OCI-LY7 (cell line): ENCODE results near the gene CDC6. TPM values are rescaled to one million over a fixed set of nuclear protein-coding genes. Genes with fewer than 3 reads are reported as not detected.

Experiments
- BruUV-seq: library from RNA; stranded (reverse); fragments of 400-500 nt; replicated peaks from 2 replicates; lab custom pipeline; 2021; lab: Mats Ljungman, UMichigan
- CTCF ChIA-PET: fragments of 300-600 bp; sonication (Branson Sonifier 250); formaldehyde crosslinking; loops from one replicate; lab custom pipeline; 2022; ENCODE audit warnings: antibody characterized with exemption; ENCODE audit not compliant: unreplicated experiment; lab: Charles Lee
- POLR2A ChIA-PET: fragments of 300-600 bp; sonication (Branson Sonifier 250); formaldehyde crosslinking; loops from one replicate; lab custom pipeline; 2022; ENCODE audit warnings: antibody characterized with exemption; lab: Charles Lee
- DNase-seq: peaks from one replicate; pipeline ENCODE4 v3.0.0-alpha.2; 2015; ENCODE audit warnings: low spot score
- H2AFZ ChIP-seq: fragments of 200-600 bp; sonication (generic), shearing (Covaris generic); 2 replicates; pipeline ENCODE4 v1.6.1; 2014; ENCODE audit warnings: mild to moderate bottlenecking, antibody characterized with exemption, low read length, moderate library complexity
- H3K27ac ChIP-seq: fragments of 200-600 bp; sonication (generic); 2 replicates; pipeline ENCODE4 v1.5.1; 2014; ENCODE audit warnings: mixed run types, low read depth, mild to moderate bottlenecking, moderate library complexity, low read length, inconsistent platforms; ENCODE audit not compliant: poor library complexity, severe bottlenecking
- H3K36me3 ChIP-seq: fragments of 200-600 bp; sonication (generic); 2 replicates; pipeline ENCODE4 v1.6.1; 2014; ENCODE audit warnings: mild to moderate bottlenecking, antibody characterized with exemption, low read length, moderate library complexity, mixed read lengths; ENCODE audit not compliant: insufficient read depth
- H3K4me1 ChIP-seq: fragments of 200-600 bp; sonication (generic); 2 replicates; pipeline ENCODE4 v1.5.1; 2014; ENCODE audit warnings: mild to moderate bottlenecking, low read length; ENCODE audit not compliant: insufficient read depth, poor library complexity, severe bottlenecking
- H3K4me2 ChIP-seq: fragments of 200-600 bp; sonication (generic); 2 replicates; pipeline ENCODE4 v1.6.1; 2014; ENCODE audit warnings: mild to moderate bottlenecking, low read length
- H3K4me3 ChIP-seq: fragments of 200-600 bp; sonication (generic); 2 replicates; pipeline ENCODE4 v1.5.1; 2014; ENCODE audit warnings: mild to moderate bottlenecking, low read depth, low read length; ENCODE audit not compliant: poor library complexity, severe bottlenecking
- H3K79me2 ChIP-seq: fragments of 200-600 bp; sonication (generic); 2 replicates; pipeline ENCODE4 v1.6.1; 2016; ENCODE audit warnings: low read depth, mild to moderate bottlenecking, low read length, moderate library complexity, mixed read lengths; ENCODE audit not compliant: insufficient read depth
- H3K9me2 ChIP-seq: fragments of 200-600 bp; sonication (generic); 2 replicates; pipeline ENCODE4 v1.6.1; 2016; ENCODE audit warnings: mild to moderate bottlenecking, low read length, mixed read lengths; ENCODE audit not compliant: insufficient read depth
- H3K9me3 ChIP-seq: fragments of 200-600 bp; sonication (generic); 2 replicates; pipeline ENCODE4 v1.6.1; 2014; ENCODE audit warnings: mild to moderate bottlenecking, mixed run types, low read length, mixed read lengths
- H4K20me1 ChIP-seq: fragments of 200-600 bp; sonication (generic); 2 replicates; pipeline ENCODE4 v1.6.1; 2014; ENCODE audit warnings: mild to moderate bottlenecking, antibody characterized with exemption, low read length, moderate library complexity, mixed read lengths; ENCODE audit not compliant: insufficient read depth
- CTCF ChIP-seq: fragments of 200-600 bp; sonication (generic); conservative IDR thresholded peaks from 2 replicates; pipeline ENCODE4 v1.5.1; 2014; ENCODE audit warnings: mild to moderate bottlenecking, antibody characterized with exemption, low read length, moderate library complexity, mixed read lengths
- EZH2phosphoT487 ChIP-seq: fragments of 200-600 bp; sonication (generic); IDR thresholded peaks from 2 replicates; pipeline ENCODE4 v1.6.1; 2018; ENCODE audit warnings: low read depth, borderline replicate concordance, mild to moderate bottlenecking, mixed run types, antibody characterized with exemption, low read length, moderate library complexity, mixed read lengths
- intact Hi-C: fragments of 100-400 bp; cut with micrococcal nuclease; formaldehyde crosslinking; loops from one replicate; pipeline ENCODE4 v1.10.0; 2022; ENCODE audit not compliant: unreplicated experiment
- total RNA-seq, 2 experiments: library from RNA; depleted of rRNA in 1 of 2; stranded (reverse); fragments of >200 nt in 1 of 2; shearing (Covaris generic) in 1 of 2; gene quantifications; 2 replicates each; pipeline ENCODE4 v1.2.3, GENCODE V29; 2014 to 2022

CDC6 gene
- total RNA-seq, 2 experiments from 2014 or later, result 75.2 to 132 TPM

DNA sequence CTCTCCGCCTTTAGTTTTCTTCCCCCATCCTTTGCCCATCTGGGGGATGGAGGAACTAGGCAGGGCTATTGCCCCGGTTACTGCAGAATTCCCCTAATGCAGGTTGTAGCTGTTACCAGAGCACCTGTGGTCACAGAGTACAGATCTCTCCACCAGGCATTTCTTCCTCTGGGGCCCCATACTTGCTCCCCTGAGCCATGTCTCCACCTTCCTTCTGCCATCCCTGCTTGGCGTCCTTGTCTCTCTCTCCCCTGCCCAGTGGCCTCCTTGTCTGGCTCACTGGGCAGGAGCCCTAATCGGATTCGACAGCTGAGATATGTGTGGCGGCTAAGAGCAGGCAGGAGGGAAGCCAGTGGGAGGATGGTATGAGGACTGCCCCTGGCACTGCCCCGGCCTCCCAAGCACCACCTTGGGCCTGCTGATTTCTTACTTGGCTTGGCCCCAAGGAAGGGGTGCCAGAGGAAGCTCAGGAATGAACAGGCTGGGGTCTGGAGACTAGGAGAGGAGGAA, 23.3 kb downstream of the CDC6 start:
- DNase-seq, result no peak
- ChIA-PET CTCF (no interaction called here), POLR2A (no interaction called here)
- H3K27ac ChIP-seq, result no peak overlapping the region
- H3K79me2 ChIP-seq, result no peaks in the 10 kb centered on the region
- H3K4me1 ChIP-seq, result peaks cover 38% of the 10 kb centered on the region
- no peak overlapping the region for H2AFZ ChIP-seq
- no peaks in the 10 kb centered on the region; the same call in 1 of the 2 replicates for H3K36me3 ChIP-seq
- no peak overlapping the region for H3K4me2 ChIP-seq
- no TSS peak for BruUV-seq
- no peaks in the 10 kb centered on the region for H3K9me3 ChIP-seq
- no peak for TF ChIP-seq CTCF
- H3K4me3 ChIP-seq, result no peak overlapping the region
- H4K20me1 ChIP-seq, result no peaks in the 10 kb centered on the region
- no peaks in the 10 kb centered on the region for H3K9me2 ChIP-seq
- intact Hi-C loops, result no loop called here

DNA sequence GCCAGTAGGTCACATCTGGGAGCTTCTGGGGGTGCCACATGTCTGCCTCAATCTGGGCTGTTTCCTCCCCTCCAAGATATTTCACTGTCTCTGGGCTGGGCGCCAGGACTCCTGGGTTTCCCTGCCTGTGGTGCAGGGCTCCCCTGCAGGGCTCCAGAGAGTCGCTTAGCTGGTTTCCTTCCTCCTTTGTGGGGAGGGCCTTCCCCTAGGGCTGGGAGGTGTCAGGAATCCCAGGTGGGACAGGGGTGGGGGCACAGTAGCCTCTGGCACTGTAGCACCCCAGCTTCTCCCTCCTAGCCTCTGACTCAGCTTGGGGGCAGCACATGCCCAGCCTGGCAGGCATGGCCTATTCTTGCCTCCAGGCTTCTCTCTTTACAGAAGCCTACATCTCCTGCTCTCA, 23.9 kb downstream of the CDC6 start:
- Histone ChIP-seq H3K79me2 (no peaks in the 10 kb centered on the region), H3K9me2 (no peaks in the 10 kb centered on the region), H3K4me2 (no peak overlapping the region), H3K4me1 (peaks cover 38% of the 10 kb centered on the region), H3K9me3 (no peaks in the 10 kb centered on the region), H3K27ac (no peak overlapping the region), H4K20me1 (no peaks in the 10 kb centered on the region), H3K36me3 (no peaks in the 10 kb centered on the region), H3K4me3 (no peak overlapping the region), H2AFZ (no peak overlapping the region)
- no TSS peak for BruUV-seq
- DNase-seq, result no peak
- intact Hi-C loops, result no loop called here
- ChIA-PET CTCF (interaction anchor here (0.6 kb wide), 1 partner anchor 49 kb away, joined by 4 read pairs; no protein-coding TSS in a partner anchor), POLR2A (no interaction called here)
- TF ChIP-seq EZH2phosphoT487 (no peak), CTCF (no peak)

GRCh38 chr17:40312131-40312731, 24.6 kb downstream of the CDC6 start:
- Histone ChIP-seq H3K4me2 (peak overlapping the region; percentile 23; the same call in 1 of the 2 replicates), H3K79me2 (no peaks in the 10 kb centered on the region), H3K27ac (no peak overlapping the region), H3K9me2 (no peaks in the 10 kb centered on the region), H3K9me3 (no peaks in the 10 kb centered on the region), H3K4me3 (no peak overlapping the region), H3K4me1 (peaks cover 41% of the 10 kb centered on the region), H2AFZ (no peak overlapping the region), H4K20me1 (no peaks in the 10 kb centered on the region), H3K36me3 (no peaks in the 10 kb centered on the region)
- DNase-seq, result no peak
- POLR2A ChIA-PET, result no interaction called here
- intact Hi-C loops, result no loop called here
- CTCF ChIA-PET, result interaction anchor here (0.6 kb wide), 1 partner anchor 49 kb away, joined by 4 read pairs; no protein-coding TSS in a partner anchor
- BruUV-seq, result no TSS peak
- TF ChIP-seq EZH2phosphoT487, result no peak
- no peak for TF ChIP-seq CTCF
